Activated CD8-positive, alpha-beta memory T cell treated with anti-CD3 and anti-CD28 coated beads for 4 hours (primary cell): ENCODE measurements around the gene MSH3.
"Not testable (repeated sequence)": the region's sequence is repeated elsewhere in the genome, so short reads cannot be mapped to it uniquely, and the experiment has no call there.

ENCODE experiments used
- DNase-seq, 2 donors: peaks; one replicate each; pipeline ENCODE4 v3.0.0-alpha.2; 2020; ENCODE audit warnings: low read depth in 2 of 2

The MSH3 gene

GRCh38 chr5:80656425-80656824 lies 2.0 kb downstream of the MSH3 start:
- no peak for DNase-seq

- DNase-seq = no peak
Measured at GRCh38 chr5:80659106-80659505, 4.7 kb downstream of the MSH3 start.

GRCh38 chr5:80660661-80661060 lies 6.2 kb downstream of the MSH3 start:
- not testable (repeated sequence) for DNase-seq

GRCh38 chr5:80662108-80662507 lies 7.7 kb downstream of the MSH3 start:
- no peak for DNase-seq

- DNase-seq = no peak
Measured at GRCh38 chr5:80665057-80665456, 10.6 kb downstream of the MSH3 start.

GRCh38 chr5:80667384-80667783 lies 12.9 kb downstream of the MSH3 start:
- no peak for DNase-seq

GRCh38 chr5:80668016-80668969 lies 13.8 kb downstream of the MSH3 start:
- DNase-seq = no peak

GRCh38 chr5:80672140-80672736 lies 17.8 kb downstream of the MSH3 start:
- DNase-seq = peak; percentile 16 to 25

- DNase-seq = no peak
Measured at GRCh38 chr5:80676706-80677105, 22.3 kb downstream of the MSH3 start.

GRCh38 chr5:80686757-80687156 lies 32.3 kb downstream of the MSH3 start:
- DNase-seq = no peak

- no peak for DNase-seq
Measured at GRCh38 chr5:80688648-80689420, 34.4 kb downstream of the MSH3 start.

GRCh38 chr5:80689627-80690026 lies 35.2 kb downstream of the MSH3 start:
- DNase-seq = no peak

- no peak for DNase-seq
Measured at GRCh38 chr5:80695666-80696065, 41.2 kb downstream of the MSH3 start.

GRCh38 chr5:80696450-80696849 lies 42.0 kb downstream of the MSH3 start:
- DNase-seq = no peak

- no peak for DNase-seq
Measured at GRCh38 chr5:80697100-80697499, 42.6 kb downstream of the MSH3 start.

- DNase-seq = no peak
Measured at GRCh38 chr5:80698369-80698768, 43.9 kb downstream of the MSH3 start.

GRCh38 chr5:80701597-80701996 lies 47.1 kb downstream of the MSH3 start:
- no peak for DNase-seq

- DNase-seq = no peak
Measured at GRCh38 chr5:80703291-80703690, 48.8 kb downstream of the MSH3 start.

GRCh38 chr5:80703747-80704146 lies 49.3 kb downstream of the MSH3 start:
- DNase-seq = no peak

GRCh38 chr5:80704221-80704620 lies 49.8 kb downstream of the MSH3 start:
- no peak for DNase-seq

- no peak for DNase-seq
Measured at GRCh38 chr5:80705216-80705769, 50.8 kb downstream of the MSH3 start.

GRCh38 chr5:80705801-80706200 lies 51.3 kb downstream of the MSH3 start:
- DNase-seq = no peak
